BLaER1 (cell line): ENCODE measurements around the gene STYXL2.

Source experiments
- H3K27ac ChIP-seq: shearing (Covaris generic); formaldehyde crosslinking; 2 replicates; pipeline ENCODE4 v1.8.1; 2022
- H3K27me3 ChIP-seq: shearing (Covaris generic); formaldehyde crosslinking; 2 replicates; pipeline ENCODE4 v1.8.1; 2022
- H3K36me3 ChIP-seq: shearing (Covaris generic); formaldehyde crosslinking; 2 replicates; pipeline ENCODE4 v1.8.1; 2022
- H3K4me1 ChIP-seq: shearing (Covaris generic); formaldehyde crosslinking; 2 replicates; pipeline ENCODE4 v1.8.1; 2022
- H3K4me2 ChIP-seq: shearing (Covaris generic); formaldehyde crosslinking; 2 replicates; pipeline ENCODE4 v1.8.1; 2022
- H3K4me3 ChIP-seq: shearing (Covaris generic); formaldehyde crosslinking; 2 replicates; pipeline ENCODE4 v1.8.1; 2022
- H3K9ac ChIP-seq: shearing (Covaris generic); formaldehyde crosslinking; 2 replicates; pipeline ENCODE4 v1.8.1; 2022
- H3K9me3 ChIP-seq: shearing (Covaris generic); formaldehyde crosslinking; 2 replicates; pipeline ENCODE4 v1.8.1; 2022
- H4K20me1 ChIP-seq: shearing (Covaris generic); formaldehyde crosslinking; 2 replicates; pipeline ENCODE4 v1.8.1; 2022
- Cebpa-rat ChIP-seq: shearing (Covaris generic); IDR thresholded peaks from 2 replicates; pipeline ENCODE4 v1.8.1; 2022

The STYXL2 gene

DNA sequence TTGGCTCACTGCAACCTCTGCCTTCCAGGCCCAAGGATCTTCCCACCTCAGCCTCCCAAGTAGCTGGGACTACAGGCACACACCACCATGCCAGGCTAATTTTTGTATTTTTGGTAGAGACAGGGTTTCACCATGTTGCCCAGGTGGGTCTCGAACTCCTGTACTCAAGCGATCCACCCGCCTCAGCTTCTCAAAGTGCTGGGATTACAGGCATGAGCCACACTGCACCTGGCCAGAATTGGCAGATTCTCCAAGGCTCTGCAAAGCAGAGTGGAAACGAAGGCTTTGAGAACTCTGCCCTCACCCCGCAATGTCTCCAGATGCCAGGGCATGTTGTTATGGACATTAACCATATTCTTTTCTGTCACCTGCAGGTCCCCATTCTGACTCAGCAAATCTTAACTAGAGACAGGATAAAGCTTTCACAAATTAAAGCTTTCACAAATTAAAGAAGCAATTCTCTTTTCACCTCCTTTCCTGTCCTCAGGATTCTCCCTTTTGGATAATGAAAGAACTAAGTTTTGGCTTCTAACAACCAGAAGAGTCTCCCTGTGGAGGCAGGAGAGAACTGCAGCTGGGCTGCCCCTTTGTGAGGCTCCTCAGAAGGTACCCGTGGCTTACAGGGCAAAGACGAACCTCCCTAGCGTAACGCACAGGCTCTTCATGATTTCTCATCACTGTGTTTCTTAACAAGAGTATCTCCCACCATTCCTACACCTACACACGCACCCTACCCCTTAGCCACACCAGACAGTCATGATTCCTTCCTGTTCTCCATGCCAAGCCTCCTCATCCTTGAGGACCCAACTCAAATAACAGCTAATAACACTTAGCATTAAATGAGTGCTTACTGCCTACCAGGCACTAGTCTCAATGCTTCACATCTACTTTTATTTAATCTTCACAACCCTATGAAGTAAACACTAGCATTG, 33.5 kb upstream of the STYXL2 start:
- H3K4me2 ChIP-seq, result no peak overlapping the region
- no peak overlapping the region for H3K9ac ChIP-seq
- peaks cover 7% of the 10 kb centered on the region; the same call in 1 of the 2 replicates for H3K4me1 ChIP-seq
- no peaks in the 10 kb centered on the region for H4K20me1 ChIP-seq
- H3K27ac ChIP-seq, result no peak overlapping the region
- no peaks in the 10 kb centered on the region for H3K36me3 ChIP-seq
- no peaks in the 10 kb centered on the region for H3K27me3 ChIP-seq
- H3K9me3 ChIP-seq, result no peaks in the 10 kb centered on the region
- no peak overlapping the region for H3K4me3 ChIP-seq
- TF ChIP-seq Cebpa-rat, result no peak

DNA sequence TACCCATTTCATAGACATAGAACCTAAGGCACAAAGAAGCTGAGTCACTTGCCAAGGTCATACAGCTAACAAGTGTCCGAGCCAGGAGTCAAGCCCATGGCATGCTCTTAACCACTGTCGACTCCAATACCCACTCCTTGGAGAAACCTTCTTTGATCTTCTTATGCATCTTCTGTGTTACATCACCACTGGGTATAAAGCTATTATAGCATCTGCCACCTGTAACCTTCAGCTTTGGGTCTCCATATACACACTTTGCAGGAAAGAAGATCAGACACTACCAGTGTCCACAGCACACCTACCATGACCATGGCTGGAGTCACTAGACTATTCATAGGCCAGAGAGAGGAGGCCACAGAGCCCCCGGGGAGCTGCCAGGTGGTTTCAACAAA, 32.8 kb upstream of the STYXL2 start:
- Histone ChIP-seq H3K9ac (no peak overlapping the region), H3K27me3 (no peaks in the 10 kb centered on the region), H3K4me3 (no peak overlapping the region), H3K27ac (no peak overlapping the region), H4K20me1 (no peaks in the 10 kb centered on the region), H3K4me1 (peaks cover 7% of the 10 kb centered on the region; the same call in 1 of the 2 replicates), H3K36me3 (no peaks in the 10 kb centered on the region), H3K4me2 (no peak overlapping the region), H3K9me3 (no peaks in the 10 kb centered on the region)
- no peak for TF ChIP-seq Cebpa-rat

DNA sequence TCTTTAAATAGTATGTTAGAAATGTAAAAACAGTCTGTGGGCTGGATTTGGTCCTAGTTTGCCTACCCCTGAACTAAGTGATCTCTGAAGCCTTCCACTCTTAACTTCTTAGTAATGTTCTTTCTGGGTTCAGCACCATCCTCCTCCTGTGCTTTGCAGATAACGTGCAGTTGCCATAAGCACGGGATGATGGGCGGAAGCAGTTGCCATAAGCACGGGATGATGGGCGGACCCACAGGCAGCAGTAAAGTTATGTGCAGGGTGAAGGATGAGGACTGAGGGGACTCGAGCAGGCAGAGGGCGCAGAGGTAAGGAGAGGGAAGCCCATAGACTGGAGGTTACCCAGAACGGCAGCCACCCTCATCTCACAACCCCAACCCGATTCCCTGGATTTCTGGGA, 29.3 kb upstream of the STYXL2 start:
- no peaks in the 10 kb centered on the region for H3K4me1 ChIP-seq
- H3K4me2 ChIP-seq, result no peak overlapping the region
- H4K20me1 ChIP-seq, result no peaks in the 10 kb centered on the region
- no peaks in the 10 kb centered on the region for H3K9me3 ChIP-seq
- no peak overlapping the region for H3K9ac ChIP-seq
- H3K27ac ChIP-seq, result no peak overlapping the region
- H3K4me3 ChIP-seq, result no peak overlapping the region
- H3K27me3 ChIP-seq, result no peaks in the 10 kb centered on the region
- no peaks in the 10 kb centered on the region for H3K36me3 ChIP-seq
- TF ChIP-seq Cebpa-rat, result no peak

DNA sequence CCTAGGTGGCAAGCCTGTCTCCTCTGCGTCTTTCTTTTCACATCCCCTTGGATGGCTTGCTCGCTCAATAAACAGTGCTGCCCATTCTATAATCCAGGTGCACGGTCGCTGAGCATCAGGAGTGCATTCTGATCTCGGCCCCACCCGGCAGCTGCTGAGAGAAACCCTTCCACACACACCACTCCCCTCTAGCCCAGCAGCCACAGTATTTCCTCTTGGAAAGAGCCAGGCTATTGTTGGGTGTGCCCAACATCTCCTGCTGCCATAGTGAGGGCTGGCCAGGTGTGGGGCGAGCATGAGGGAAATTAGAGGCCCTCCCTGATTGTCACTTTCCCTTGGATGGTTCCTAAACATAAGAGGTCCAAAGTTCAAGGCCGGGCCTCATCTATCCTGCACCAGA, 28.4 kb upstream of the STYXL2 start:
- Histone ChIP-seq H3K27ac (no peak overlapping the region), H3K36me3 (no peaks in the 10 kb centered on the region), H3K9me3 (no peaks in the 10 kb centered on the region), H3K4me1 (no peaks in the 10 kb centered on the region), H3K27me3 (no peaks in the 10 kb centered on the region), H4K20me1 (no peaks in the 10 kb centered on the region), H3K9ac (no peak overlapping the region), H3K4me2 (no peak overlapping the region), H3K4me3 (no peak overlapping the region)
- TF ChIP-seq Cebpa-rat, result no peak

DNA sequence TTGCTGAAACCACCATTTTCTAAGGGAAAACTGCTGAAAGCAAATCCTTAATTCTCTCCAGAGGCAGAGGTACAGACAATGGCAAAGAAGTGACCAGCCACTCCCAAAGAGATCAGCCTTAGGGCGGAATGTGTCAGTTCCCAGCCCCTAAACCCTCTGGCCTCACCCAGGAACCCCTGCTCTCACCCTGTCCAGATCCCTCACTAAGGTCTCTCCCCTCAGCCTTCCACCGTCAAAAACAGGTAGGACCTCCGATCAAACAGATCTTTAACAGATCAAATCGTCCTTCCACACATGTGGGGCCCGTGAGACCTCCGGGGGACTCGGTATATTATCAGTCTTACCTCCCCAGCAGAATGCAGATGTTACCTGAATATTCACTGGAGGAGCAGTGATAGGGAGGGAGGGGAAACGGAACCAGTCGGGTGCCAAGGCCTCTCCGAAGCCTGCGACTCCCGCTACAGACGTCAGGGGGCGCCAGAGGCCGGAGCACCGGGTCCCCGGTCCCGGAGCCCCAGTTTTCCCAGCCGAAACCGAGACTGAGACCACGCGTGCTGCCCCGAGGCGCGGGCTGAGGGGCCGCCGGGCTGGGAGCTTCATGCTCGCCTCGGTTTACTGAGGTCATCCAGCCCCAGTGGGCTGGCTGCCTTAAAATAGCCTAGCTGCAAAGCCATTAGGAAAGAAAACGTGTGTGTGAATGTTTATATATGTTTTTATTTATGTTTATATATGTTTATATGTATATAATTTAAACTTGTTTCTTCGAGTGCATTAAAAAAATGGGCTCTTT, 27.3 kb upstream of the STYXL2 start:
- peak overlapping the region; percentile 48; the same call in 1 of the 2 replicates for H3K4me3 ChIP-seq

DNA sequence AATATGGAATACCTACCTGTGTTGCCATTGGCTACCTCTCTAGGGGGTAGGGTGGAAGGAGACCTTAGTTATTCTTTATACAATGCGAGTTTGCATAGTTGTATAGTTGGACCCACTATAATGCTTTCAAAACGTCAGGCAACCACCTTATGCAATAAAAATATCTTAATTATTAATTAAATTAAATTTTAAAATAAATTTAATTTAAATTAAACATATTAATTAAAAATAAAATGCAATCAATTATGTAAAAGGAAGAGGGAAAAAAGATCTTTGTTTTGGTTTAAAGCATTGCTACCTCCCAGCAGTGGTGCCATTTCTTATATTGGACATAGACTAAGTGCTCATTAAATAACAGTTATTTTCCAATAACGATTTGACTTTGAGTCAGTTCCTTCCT, 26.0 kb upstream of the STYXL2 start:
- Histone ChIP-seq H3K4me3 (no peak overlapping the region), H3K36me3 (no peaks in the 10 kb centered on the region), H3K27me3 (no peaks in the 10 kb centered on the region), H3K9me3 (no peaks in the 10 kb centered on the region), H3K4me1 (no peaks in the 10 kb centered on the region), H3K9ac (no peak overlapping the region), H3K27ac (no peak overlapping the region), H3K4me2 (no peak overlapping the region), H4K20me1 (no peaks in the 10 kb centered on the region)
- TF ChIP-seq Cebpa-rat, result no peak

More for the DNA sequence above, 27.3 kb upstream of the STYXL2 start:
- Histone ChIP-seq H3K36me3 (no peaks in the 10 kb centered on the region), H4K20me1 (no peaks in the 10 kb centered on the region), H3K27me3 (no peaks in the 10 kb centered on the region), H3K9ac (no peak overlapping the region), H3K4me2 (peak overlapping the region; percentile 71), H3K4me1 (no peaks in the 10 kb centered on the region), H3K9me3 (no peaks in the 10 kb centered on the region), H3K27ac (no peak overlapping the region)
- no peak for TF ChIP-seq Cebpa-rat

DNA sequence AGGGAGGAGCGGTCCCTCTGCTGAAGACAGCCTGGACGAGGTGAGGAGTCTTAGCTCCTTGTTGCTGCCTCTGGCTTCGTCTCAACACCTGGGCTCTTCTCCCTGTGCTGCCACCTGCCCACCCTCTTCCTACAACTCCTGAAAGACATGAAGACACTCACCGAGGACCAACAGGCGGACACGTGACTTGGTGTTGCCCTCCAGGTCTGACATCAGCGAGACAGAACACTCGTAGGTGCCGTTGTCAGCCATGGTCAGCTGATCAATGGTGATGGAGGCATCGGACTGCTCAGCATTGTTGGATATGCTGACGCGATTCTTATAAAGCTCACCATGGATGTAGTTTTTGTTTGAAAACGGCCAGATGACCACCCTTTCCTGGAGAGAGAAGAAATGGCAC, 25.1 kb upstream of the STYXL2 start:
- no peak overlapping the region for H3K4me3 ChIP-seq
- H3K36me3 ChIP-seq, result no peaks in the 10 kb centered on the region
- H4K20me1 ChIP-seq, result no peaks in the 10 kb centered on the region
- no peaks in the 10 kb centered on the region for H3K9me3 ChIP-seq
- no peaks in the 10 kb centered on the region for H3K4me1 ChIP-seq
- TF ChIP-seq Cebpa-rat, result no peak
- no peak overlapping the region for H3K4me2 ChIP-seq
- H3K27me3 ChIP-seq, result no peaks in the 10 kb centered on the region
- H3K9ac ChIP-seq, result no peak overlapping the region
- no peak overlapping the region for H3K27ac ChIP-seq

DNA sequence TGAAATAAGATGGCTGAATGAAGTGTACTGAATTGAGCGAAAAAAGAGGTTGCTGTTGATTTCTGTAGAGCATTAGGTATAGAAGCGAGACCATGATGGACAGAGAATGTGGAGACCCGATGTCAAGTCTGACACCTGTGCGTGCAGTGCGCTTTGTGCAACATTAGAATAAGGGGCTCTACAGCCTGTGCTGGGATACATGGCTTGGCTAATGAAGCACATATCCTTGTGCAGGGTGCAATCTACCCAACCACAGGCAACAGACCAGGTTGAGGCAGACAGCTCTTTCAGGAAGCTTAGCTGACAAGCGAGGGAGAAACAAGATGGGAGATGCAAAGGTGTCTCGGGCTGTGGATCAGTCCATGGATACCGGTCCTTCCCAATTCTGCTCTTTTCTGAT, 22.6 kb upstream of the STYXL2 start:
- no peak overlapping the region for H3K9ac ChIP-seq
- no peaks in the 10 kb centered on the region for H4K20me1 ChIP-seq
- no peak for TF ChIP-seq Cebpa-rat
- H3K4me3 ChIP-seq, result no peak overlapping the region
- no peaks in the 10 kb centered on the region for H3K4me1 ChIP-seq
- no peaks in the 10 kb centered on the region for H3K9me3 ChIP-seq
- no peaks in the 10 kb centered on the region for H3K36me3 ChIP-seq
- no peaks in the 10 kb centered on the region for H3K27me3 ChIP-seq
- no peak overlapping the region for H3K27ac ChIP-seq
- H3K4me2 ChIP-seq, result no peak overlapping the region

DNA sequence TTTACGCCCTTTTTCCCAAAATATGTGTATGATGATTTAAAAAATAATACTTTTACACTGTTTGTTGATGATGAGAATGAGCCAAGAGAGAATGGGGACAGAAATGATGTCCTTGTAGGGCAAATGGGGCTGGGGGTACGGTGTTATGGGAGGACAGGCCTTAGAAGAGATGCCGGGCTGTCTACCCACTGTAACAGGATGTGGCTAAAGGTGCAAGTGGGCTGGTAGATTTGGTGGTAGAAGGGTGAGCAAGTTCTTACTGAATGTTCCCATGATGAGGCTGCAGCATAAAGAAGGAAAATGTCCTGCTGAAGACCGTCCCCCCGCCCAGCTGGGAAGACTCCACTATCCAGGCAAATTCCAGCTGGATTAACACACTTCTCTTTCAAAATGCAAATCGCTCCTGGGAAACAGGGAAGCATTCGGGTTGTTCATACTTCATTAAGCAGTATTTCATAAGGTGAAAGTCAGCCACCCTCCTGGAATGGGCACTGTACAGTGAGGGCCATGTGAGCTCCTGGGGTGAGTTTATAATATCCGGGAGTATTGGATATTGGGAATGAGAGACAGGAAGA, 17.7 kb upstream of the STYXL2 start:
- no peaks in the 10 kb centered on the region for H4K20me1 ChIP-seq
- no peaks in the 10 kb centered on the region for H3K9me3 ChIP-seq
- H3K9ac ChIP-seq, result no peak overlapping the region
- H3K4me3 ChIP-seq, result no peak overlapping the region
- TF ChIP-seq Cebpa-rat, result no peak
- no peaks in the 10 kb centered on the region for H3K36me3 ChIP-seq
- H3K27me3 ChIP-seq, result no peaks in the 10 kb centered on the region
- H3K4me1 ChIP-seq, result no peaks in the 10 kb centered on the region
- H3K4me2 ChIP-seq, result no peak overlapping the region
- no peak overlapping the region for H3K27ac ChIP-seq
